HCT116 (cell line): ENCODE data around the gene TRIM29. TPM values are rescaled to one million over a fixed set of nuclear protein-coding genes. Genes with fewer than 3 reads are reported as not detected.

Source experiments
- ATAC-seq: fragments of 200-7000 bp; cut with Tn5 transposase; 2 replicates; pipeline ENCODE4 v1.9.1; 2020; ENCODE audit warnings: mild to moderate bottlenecking, moderate library complexity
- BruUV-seq: library from RNA; stranded (reverse); fragments of 400-500 nt; replicated peaks from 2 replicates; lab custom pipeline; 2021; lab: Mats Ljungman, UMichigan
- CTCF ChIA-PET: fragments of 300-600 bp; sonication (Branson Sonifier 250); formaldehyde crosslinking; loops from one replicate; lab custom pipeline; 2021; ENCODE audit warnings: antibody characterized with exemption; lab: Charles Lee
- POLR2A ChIA-PET: fragments of 300-600, 350-600 bp; sonication (Branson Sonifier 250); formaldehyde crosslinking; loops from one replicate; lab custom pipeline; 2021; ENCODE audit warnings: antibody characterized with exemption; lab: Charles Lee
- RAD21 ChIA-PET, 2 experiments: fragments of 300-600 bp; sonication (Branson Sonifier 250); formaldehyde crosslinking; loops; one replicate each; lab custom pipeline; 2023; ENCODE audit warnings: low total read pairs in 2 of 2; ENCODE audit not compliant: uncharacterized antibody in 2 of 2, unreplicated experiment in 2 of 2, low non-redundant PET in 1 of 2; lab: Charles Lee
- DNase-seq: peaks from one replicate; pipeline ENCODE4 v3.0.0-alpha.2; 2010; ENCODE audit warnings: low read depth, low spot score
- H2AFZ ChIP-seq: fragments of 200-600 bp; shearing (Covaris generic), sonication (generic); 2 replicates; pipeline ENCODE4 v1.6.1; 2017; ENCODE audit warnings: low read depth, mixed run types, mixed read lengths, antibody characterized with exemption, low read length; ENCODE audit not compliant: poor library complexity, severe bottlenecking
- H3K27ac ChIP-seq: 2 replicates; pipeline ENCODE4 v1.5.1; 2012; ENCODE audit warnings: low read depth, low read length
- H3K27me3 ChIP-seq: fragments of 200-600 bp; sonication (generic); 2 replicates; pipeline ENCODE4 v1.6.1; 2016; ENCODE audit warnings: mixed run types, low read length, mixed read lengths; ENCODE audit not compliant: insufficient read depth
- H3K36me3 ChIP-seq, 2 experiments: fragments of 200-500 bp in 1 of 2; fragments of 200-600 bp in 1 of 2; sonication (Bioruptor generic) in 1 of 2; sonication (generic) in 1 of 2; 2 replicates each; pipeline versions ENCODE4 v1.5.1 to v1.6.1; 2014 to 2016; ENCODE audit warnings: low read length in 2 of 2, inconsistent platforms in 1 of 2, mixed read lengths in 1 of 2, mixed run types in 1 of 2; ENCODE audit not compliant: insufficient read depth in 2 of 2, control insufficient read depth in 1 of 2
- H3K4me1 ChIP-seq, 2 experiments: fragments of 200-600 bp in 1 of 2; sonication (generic) in 1 of 2; 2 replicates each; pipeline versions ENCODE4 v1.5.1 to v1.6.1; 2012 to 2017; ENCODE audit warnings: low read length in 2 of 2, inconsistent platforms in 1 of 2, mild to moderate bottlenecking in 1 of 2, mixed read lengths in 1 of 2, mixed run types in 1 of 2, moderate library complexity in 1 of 2; ENCODE audit not compliant: insufficient read depth in 2 of 2, control insufficient read depth in 1 of 2
- H3K4me2 ChIP-seq: fragments of 200-600 bp; sonication (generic); 2 replicates; pipeline ENCODE4 v1.6.1; 2017; ENCODE audit warnings: mixed run types, low read length, mixed read lengths
- H3K4me3 ChIP-seq, 2 experiments: fragments of 200-600 bp in 1 of 2; sonication (generic) in 1 of 2; replicated peaks in 1 of 2; 2 replicates each; pipeline ENCODE4 v1.5.1; 2011 to 2016; ENCODE audit warnings: low read length in 2 of 2, control low read depth in 1 of 2, low read depth in 1 of 2, mild to moderate bottlenecking in 1 of 2, mixed read lengths in 1 of 2, mixed run types in 1 of 2
- H3K79me2 ChIP-seq: fragments of 200-600 bp; sonication (generic); 2 replicates; pipeline ENCODE4 v1.6.1; 2017; ENCODE audit warnings: mild to moderate bottlenecking, mixed run types, low read length, moderate library complexity, mixed read lengths; ENCODE audit not compliant: insufficient read depth
- H3K9ac ChIP-seq: fragments of 200-600 bp; sonication (generic); 2 replicates; pipeline ENCODE4 v1.6.1; 2016; ENCODE audit warnings: low read length, mixed read lengths
- H3K9me2 ChIP-seq: fragments of 200-600 bp; sonication (generic), shearing (Covaris generic); 2 replicates; pipeline ENCODE4 v1.6.1; 2017; ENCODE audit warnings: mixed run types, mild to moderate bottlenecking, moderate library complexity; ENCODE audit not compliant: insufficient read depth
- H3K9me3 ChIP-seq, 2 experiments: fragments of 200-500 bp in 1 of 2; fragments of 200-600 bp in 1 of 2; sonication (Bioruptor generic) in 1 of 2; sonication (generic) in 1 of 2; 2 replicates each; pipeline ENCODE4 v1.6.1; 2014 to 2017; ENCODE audit warnings: low read length in 2 of 2, mixed read lengths in 2 of 2, inconsistent platforms in 1 of 2, low read depth in 1 of 2, mild to moderate bottlenecking in 1 of 2, mixed run types in 1 of 2, moderate library complexity in 1 of 2; ENCODE audit not compliant: control insufficient read depth in 1 of 2, insufficient read depth in 1 of 2
- H4K20me1 ChIP-seq: fragments of 200-600 bp; sonication (generic), shearing (Covaris generic); 2 replicates; pipeline ENCODE4 v1.6.1; 2017; ENCODE audit warnings: mixed run types, mild to moderate bottlenecking, moderate library complexity; ENCODE audit not compliant: insufficient read depth
- EZH2 ChIP-seq: fragments of 200-600 bp; sonication (generic); IDR thresholded peaks from 2 replicates; pipeline ENCODE4 v1.6.1; 2017; ENCODE audit warnings: antibody characterized with exemption, mixed run types
- RAD21 ChIP-seq: IDR thresholded peaks from 2 replicates; pipeline ENCODE4 v1.6.1; 2012; ENCODE audit warnings: low read depth, mild to moderate bottlenecking
- SIN3A ChIP-seq: IDR thresholded peaks from 2 replicates; pipeline ENCODE4 v1.6.1; 2012; ENCODE audit warnings: low read depth
- SP1 ChIP-seq: IDR thresholded peaks from 2 replicates; pipeline ENCODE4 v1.6.1; 2012; ENCODE audit warnings: low read depth
- SRF ChIP-seq: IDR thresholded peaks from 2 replicates; pipeline ENCODE4 v1.6.1; 2012; ENCODE audit warnings: low read depth
- YY1 ChIP-seq: IDR thresholded peaks from 2 replicates; pipeline ENCODE4 v1.6.1; 2011; ENCODE audit warnings: low read length, low read depth, moderate library complexity, mild to moderate bottlenecking; ENCODE audit not compliant: insufficient replicate concordance; ENCODE audit errors: extremely low read depth
- ZBTB33 ChIP-seq: IDR thresholded peaks from 2 replicates; pipeline ENCODE4 v1.6.1; 2011; ENCODE audit warnings: mild to moderate bottlenecking, low read length, moderate library complexity; ENCODE audit not compliant: insufficient replicate concordance; ENCODE audit errors: extremely low read depth
- intact Hi-C: fragments of 100-400 bp; cut with micrococcal nuclease; formaldehyde crosslinking; loops from 2 replicates; pipeline ENCODE4 v1.10.0; 2022
- total RNA-seq: library from RNA; stranded (reverse); gene quantifications from one replicate; pipeline ENCODE4 v1.2.1, GENCODE V29; 2021; ENCODE audit not compliant: unreplicated experiment
- TF ChIP-seq, protein P1 (sequence below): IDR thresholded peaks from 2 replicates; pipeline ENCODE4 v1.6.1; 2012
- TF ChIP-seq, protein P2 (sequence below): IDR thresholded peaks from 2 replicates; pipeline ENCODE4 v1.6.1; 2012; ENCODE audit warnings: low read depth
- TF ChIP-seq, protein P3 (sequence below): IDR thresholded peaks from 2 replicates; pipeline ENCODE4 v1.6.1; 2012

The TRIM29 gene
- total RNA-seq, 1 experiment from 2014 or later = 0.54 TPM

DNA sequence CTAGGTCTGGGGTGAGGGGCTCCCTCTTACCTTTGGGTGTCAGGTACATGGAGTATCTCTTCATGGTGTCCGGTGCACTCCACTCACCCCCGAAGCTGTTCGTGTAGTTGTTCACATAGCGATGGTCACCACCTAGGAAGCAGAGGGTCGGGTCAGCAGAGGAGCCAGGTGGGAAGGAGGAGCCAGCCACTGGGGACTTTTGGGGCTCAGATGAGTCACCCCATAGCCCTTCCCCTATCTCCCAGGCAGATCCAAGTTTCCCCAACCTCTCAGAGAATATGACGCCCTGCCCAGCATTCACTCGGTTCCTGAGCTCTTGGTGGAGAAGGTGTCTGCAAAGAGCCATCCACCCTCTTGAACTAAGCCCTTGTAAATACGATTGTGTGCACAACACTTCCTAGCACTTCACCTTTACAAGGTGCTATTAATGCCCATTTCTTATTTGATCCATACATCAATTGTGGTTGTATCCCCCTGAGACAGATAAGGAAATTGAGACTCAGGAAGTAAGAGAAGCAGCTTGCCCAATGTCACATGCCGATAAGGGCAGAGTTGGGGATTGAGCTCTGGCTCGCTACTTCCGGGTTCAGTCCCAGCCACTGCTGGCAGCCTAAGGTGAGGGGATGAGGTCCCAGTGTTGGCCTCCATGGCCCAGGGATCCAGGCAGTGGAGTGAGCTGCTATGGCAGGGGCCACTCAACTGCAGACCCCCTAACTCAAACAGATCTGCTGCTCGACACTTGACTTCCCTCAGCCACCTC is 14.8 kb downstream of the TRIM29 start:
- CTCF ChIA-PET = no interaction called here
- RAD21 ChIA-PET = no interaction called here
- intact Hi-C loops = no loop called here
- H3K4me3 ChIP-seq = no peak overlapping the region
- no peak for ATAC-seq
- TF ChIP-seq RAD21 (no peak), SRF (no peak), SIN3A (no peak), SP1 (no peak), EZH2 (no peak), ZBTB33 (no peak), YY1 (no peak)
- TF ChIP-seq, protein P1, sequence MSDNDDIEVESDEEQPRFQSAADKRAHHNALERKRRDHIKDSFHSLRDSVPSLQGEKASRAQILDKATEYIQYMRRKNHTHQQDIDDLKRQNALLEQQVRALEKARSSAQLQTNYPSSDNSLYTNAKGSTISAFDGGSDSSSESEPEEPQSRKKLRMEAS = no peak
- TF ChIP-seq, protein P2, sequence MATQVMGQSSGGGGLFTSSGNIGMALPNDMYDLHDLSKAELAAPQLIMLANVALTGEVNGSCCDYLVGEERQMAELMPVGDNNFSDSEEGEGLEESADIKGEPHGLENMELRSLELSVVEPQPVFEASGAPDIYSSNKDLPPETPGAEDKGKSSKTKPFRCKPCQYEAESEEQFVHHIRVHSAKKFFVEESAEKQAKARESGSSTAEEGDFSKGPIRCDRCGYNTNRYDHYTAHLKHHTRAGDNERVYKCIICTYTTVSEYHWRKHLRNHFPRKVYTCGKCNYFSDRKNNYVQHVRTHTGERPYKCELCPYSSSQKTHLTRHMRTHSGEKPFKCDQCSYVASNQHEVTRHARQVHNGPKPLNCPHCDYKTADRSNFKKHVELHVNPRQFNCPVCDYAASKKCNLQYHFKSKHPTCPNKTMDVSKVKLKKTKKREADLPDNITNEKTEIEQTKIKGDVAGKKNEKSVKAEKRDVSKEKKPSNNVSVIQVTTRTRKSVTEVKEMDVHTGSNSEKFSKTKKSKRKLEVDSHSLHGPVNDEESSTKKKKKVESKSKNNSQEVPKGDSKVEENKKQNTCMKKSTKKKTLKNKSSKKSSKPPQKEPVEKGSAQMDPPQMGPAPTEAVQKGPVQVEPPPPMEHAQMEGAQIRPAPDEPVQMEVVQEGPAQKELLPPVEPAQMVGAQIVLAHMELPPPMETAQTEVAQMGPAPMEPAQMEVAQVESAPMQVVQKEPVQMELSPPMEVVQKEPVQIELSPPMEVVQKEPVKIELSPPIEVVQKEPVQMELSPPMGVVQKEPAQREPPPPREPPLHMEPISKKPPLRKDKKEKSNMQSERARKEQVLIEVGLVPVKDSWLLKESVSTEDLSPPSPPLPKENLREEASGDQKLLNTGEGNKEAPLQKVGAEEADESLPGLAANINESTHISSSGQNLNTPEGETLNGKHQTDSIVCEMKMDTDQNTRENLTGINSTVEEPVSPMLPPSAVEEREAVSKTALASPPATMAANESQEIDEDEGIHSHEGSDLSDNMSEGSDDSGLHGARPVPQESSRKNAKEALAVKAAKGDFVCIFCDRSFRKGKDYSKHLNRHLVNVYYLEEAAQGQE = no peak
- TF ChIP-seq, protein P3, sequence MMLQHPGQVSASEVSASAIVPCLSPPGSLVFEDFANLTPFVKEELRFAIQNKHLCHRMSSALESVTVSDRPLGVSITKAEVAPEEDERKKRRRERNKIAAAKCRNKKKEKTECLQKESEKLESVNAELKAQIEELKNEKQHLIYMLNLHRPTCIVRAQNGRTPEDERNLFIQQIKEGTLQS = no peak
- no peak overlapping the region for H2AFZ ChIP-seq
- H4K20me1 ChIP-seq = no peaks in the 10 kb centered on the region
- no TSS peak for BruUV-seq
- POLR2A ChIA-PET = no interaction called here
- no peaks in the 10 kb centered on the region for H3K9me2 ChIP-seq
- no peaks in the 10 kb centered on the region for H3K36me3 ChIP-seq
- peaks cover 14 to 46% of the 10 kb centered on the region in 2 experiments for H3K4me1 ChIP-seq
- no peak for DNase-seq
- no peaks in the 10 kb centered on the region for H3K9me3 ChIP-seq
- no peak overlapping the region for H3K4me2 ChIP-seq
- no peaks in the 10 kb centered on the region; the same call in 1 of the 2 replicates for H3K27me3 ChIP-seq
- no peaks in the 10 kb centered on the region for H3K79me2 ChIP-seq
- H3K9ac ChIP-seq = no peak overlapping the region
- no peak overlapping the region for H3K27ac ChIP-seq
